SK-N-SH treated with all-trans-retinoic acid at 6 μM for 48 hours (cell line): ENCODE results near the gene CMC4.

ENCODE experiments used
- ATAC-seq: fragments of 200-7000 bp; cut with Tn5 transposase; 3 replicates; pipeline ENCODE4 v1.9.1; 2020; ENCODE audit warnings: mild to moderate bottlenecking, moderate library complexity
- ARNTL ChIP-seq: fragments of 450-650 bp; formaldehyde crosslinking; IDR thresholded peaks from 2 replicates; pipeline ENCODE4 v1.5.0; 2020; ENCODE audit warnings: low read depth, mild to moderate bottlenecking, moderate library complexity, borderline replicate concordance
- BACH2 ChIP-seq: fragments of 250-450 bp; sonication (Bioruptor Pico); IDR thresholded peaks from 2 replicates; pipeline ENCODE4 v1.9.0; 2021; ENCODE audit warnings: mild to moderate bottlenecking, borderline replicate concordance
- CREB5 ChIP-seq: fragments of 250-450 bp; sonication (Bioruptor Pico); IDR thresholded peaks from 2 replicates; pipeline ENCODE4 v1.5.1; 2020; ENCODE audit warnings: low read depth, mild to moderate bottlenecking, moderate library complexity
- ESRRG ChIP-seq: fragments of 250-450 bp; sonication (Bioruptor Pico); IDR thresholded peaks from 2 replicates; pipeline ENCODE4 v1.6.1; 2021; ENCODE audit warnings: mild to moderate bottlenecking
- GLIS3 ChIP-seq: fragments of 250-450 bp; sonication (Bioruptor Pico); IDR thresholded peaks from 2 replicates; pipeline ENCODE4 v1.5.0; 2020; ENCODE audit warnings: mild to moderate bottlenecking, moderate library complexity
- ISL1 ChIP-seq: fragments of 250-450 bp; sonication (Bioruptor Pico); IDR thresholded peaks from 2 replicates; pipeline ENCODE4 v2.1.2; 2022; ENCODE audit warnings: mild to moderate bottlenecking, moderate library complexity
- PATZ1 ChIP-seq: fragments of 250-450 bp; sonication (Bioruptor Pico); IDR thresholded peaks from 2 replicates; pipeline ENCODE4 v1.8.0; 2020; ENCODE audit warnings: mild to moderate bottlenecking, moderate library complexity, borderline replicate concordance
- POU6F1 ChIP-seq: fragments of 250-450 bp; sonication (Bioruptor Pico); IDR thresholded peaks from 2 replicates; pipeline ENCODE4 v1.8.0; 2021; ENCODE audit warnings: low read depth, mild to moderate bottlenecking, moderate library complexity, borderline replicate concordance
- PPARA ChIP-seq: fragments of 250-450 bp; sonication (Bioruptor Pico); IDR thresholded peaks from 2 replicates; pipeline ENCODE4 v1.5.0; 2020; ENCODE audit warnings: mild to moderate bottlenecking, borderline replicate concordance
- RARB ChIP-seq: fragments of 250-450 bp; sonication (Bioruptor Pico); IDR thresholded peaks from 2 replicates; pipeline ENCODE4 v1.8.0; 2021; ENCODE audit warnings: mild to moderate bottlenecking, moderate library complexity
- SNAI2 ChIP-seq: fragments of 250-450 bp; sonication (Bioruptor Pico); IDR thresholded peaks from 2 replicates; pipeline ENCODE4 v1.5.0; 2020; ENCODE audit warnings: mild to moderate bottlenecking, moderate library complexity
- TCF4 ChIP-seq: fragments of 250-450 bp; sonication (Bioruptor Pico); IDR thresholded peaks from 2 replicates; pipeline ENCODE4 v1.8.0; 2021; ENCODE audit warnings: mild to moderate bottlenecking, moderate library complexity, borderline replicate concordance
- TSHZ2 ChIP-seq: fragments of 250-450 bp; sonication (Bioruptor Pico); IDR thresholded peaks from 2 replicates; pipeline ENCODE4 v1.5.0; 2020; ENCODE audit warnings: mild to moderate bottlenecking, moderate library complexity
- ZC3H10 ChIP-seq: fragments of 250-450 bp; sonication (Bioruptor Pico); IDR thresholded peaks from 2 replicates; pipeline ENCODE4 v1.5.1; 2021; ENCODE audit warnings: mild to moderate bottlenecking, moderate library complexity
- ZFP3 ChIP-seq: fragments of 250-450 bp; sonication (Bioruptor Pico); IDR thresholded peaks from 2 replicates; pipeline ENCODE4 v1.5.0; 2020; ENCODE audit warnings: mild to moderate bottlenecking, moderate library complexity
- ZFP30 ChIP-seq: fragments of 450-650 bp; formaldehyde crosslinking; IDR thresholded peaks from 2 replicates; pipeline ENCODE4 v1.5.0; 2022; ENCODE audit warnings: mild to moderate bottlenecking, moderate library complexity
- ZNF70 ChIP-seq: fragments of 450-650 bp; formaldehyde crosslinking; IDR thresholded peaks from 2 replicates; pipeline ENCODE4 v1.5.0; 2020; ENCODE audit warnings: mild to moderate bottlenecking, moderate library complexity
- ZNF8 ChIP-seq: fragments of 450-650 bp; formaldehyde crosslinking; IDR thresholded peaks from 2 replicates; pipeline ENCODE4 v1.5.0; 2020; ENCODE audit warnings: mild to moderate bottlenecking, moderate library complexity

CMC4 gene

GRCh38 chrX:155056471-155056870 is 14.5 kb downstream of the CMC4 start:
- TF ChIP-seq ARNTL = no peak
- no peak for TF ChIP-seq TCF4 (CRISPR knock-in tag)
- TF ChIP-seq PPARA (CRISPR knock-in tag) = no peak
- TF ChIP-seq ZNF8 (CRISPR knock-in tag) = no peak
- TF ChIP-seq PATZ1 (CRISPR knock-in tag) = no peak
- TF ChIP-seq POU6F1 (CRISPR knock-in tag) = no peak
- no peak for TF ChIP-seq CREB5 (CRISPR knock-in tag)
- TF ChIP-seq GLIS3 (CRISPR knock-in tag) = no peak
- TF ChIP-seq ESRRG (CRISPR knock-in tag) = no peak
- no peak for TF ChIP-seq TSHZ2 (CRISPR knock-in tag)
- TF ChIP-seq ZFP30 (CRISPR knock-in tag) = no peak
- ATAC-seq = no peak

GRCh38 chrX:155055494-155055893 is 15.4 kb downstream of the CMC4 start:
- TF ChIP-seq POU6F1 (CRISPR knock-in tag) = no peak
- no peak for TF ChIP-seq SNAI2
- TF ChIP-seq PPARA (CRISPR knock-in tag) = no peak
- TF ChIP-seq ARNTL = no peak
- TF ChIP-seq GLIS3 (CRISPR knock-in tag) = no peak
- no peak for ATAC-seq

GRCh38 chrX:155054255-155054654 is 16.7 kb downstream of the CMC4 start:
- no peak for TF ChIP-seq ZFP30 (CRISPR knock-in tag)
- TF ChIP-seq ZNF8 (CRISPR knock-in tag) = no peak
- no peak for TF ChIP-seq PPARA (CRISPR knock-in tag)
- TF ChIP-seq SNAI2 = no peak
- no peak for TF ChIP-seq RARB (CRISPR knock-in tag)
- TF ChIP-seq PATZ1 (CRISPR knock-in tag) = no peak
- TF ChIP-seq ZNF70 (CRISPR knock-in tag) = no peak
- no peak for TF ChIP-seq ZFP3 (CRISPR knock-in tag)
- no peak for TF ChIP-seq BACH2 (CRISPR knock-in tag)
- TF ChIP-seq ISL1 (CRISPR knock-in tag) = no peak
- no peak for TF ChIP-seq ZC3H10
- TF ChIP-seq, all 23 proteins: peak for 0
- no peak for ATAC-seq
